HG03159 (cell line): ENCODE results near the gene NKX3-2.
"Not testable (repeated sequence)": the region's sequence is repeated elsewhere in the genome, so short reads cannot be mapped to it uniquely, and the experiment has no call there.

ENCODE experiments used
- ATAC-seq: cut with Tn5 transposase; IDR thresholded peaks from one replicate; pipeline ENCODE4 v1.9.1; 2021; ENCODE audit warnings: mild to moderate bottlenecking, moderate library complexity; ENCODE audit not compliant: unreplicated experiment

NKX3-2 gene

DNA sequence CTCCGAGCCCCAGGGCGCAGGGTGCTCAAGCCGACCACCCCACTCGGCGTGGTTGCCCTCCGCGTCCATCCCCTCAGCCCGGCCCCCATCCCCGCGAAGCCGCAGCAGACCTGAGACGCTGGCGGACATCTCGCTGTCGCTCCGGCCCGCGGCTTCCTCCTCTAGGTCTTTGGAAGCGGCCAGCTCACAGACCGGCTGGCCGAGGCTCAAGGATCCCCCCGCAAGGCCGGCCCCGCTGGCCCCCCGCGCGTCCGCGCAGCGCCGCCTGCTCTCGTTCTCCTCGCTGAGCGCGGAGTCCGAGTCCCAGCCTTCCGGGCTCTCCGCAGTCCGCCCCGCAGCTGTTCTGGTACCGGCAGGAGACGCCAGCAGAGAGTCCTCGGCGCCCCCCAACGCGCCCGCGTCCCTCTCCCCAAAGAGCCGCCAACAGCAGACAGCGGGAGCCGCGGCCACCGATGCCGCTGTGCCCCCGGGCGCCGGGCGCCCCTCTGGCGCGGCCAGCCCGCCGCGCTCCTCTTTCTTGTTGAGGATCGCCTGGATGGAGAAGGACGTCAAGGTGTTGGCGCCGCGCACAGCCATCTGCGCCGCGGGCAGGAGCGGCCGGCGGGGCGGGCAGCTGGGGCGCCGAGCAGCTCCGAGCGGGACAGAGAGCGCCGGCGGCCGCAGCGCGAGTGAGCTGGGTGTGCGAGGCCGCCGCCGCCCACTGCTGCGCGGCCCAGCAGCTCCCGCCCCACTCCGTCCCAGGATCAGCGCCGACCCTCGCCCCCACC lies at the start of gene NKX3-2:
Gene NKX3-2 (minus strand): TSS at position 670 of the 767 bp plus-strand sequence. CDS start 94 bp downstream, at position 576.
- ATAC-seq, result no peak

DNA sequence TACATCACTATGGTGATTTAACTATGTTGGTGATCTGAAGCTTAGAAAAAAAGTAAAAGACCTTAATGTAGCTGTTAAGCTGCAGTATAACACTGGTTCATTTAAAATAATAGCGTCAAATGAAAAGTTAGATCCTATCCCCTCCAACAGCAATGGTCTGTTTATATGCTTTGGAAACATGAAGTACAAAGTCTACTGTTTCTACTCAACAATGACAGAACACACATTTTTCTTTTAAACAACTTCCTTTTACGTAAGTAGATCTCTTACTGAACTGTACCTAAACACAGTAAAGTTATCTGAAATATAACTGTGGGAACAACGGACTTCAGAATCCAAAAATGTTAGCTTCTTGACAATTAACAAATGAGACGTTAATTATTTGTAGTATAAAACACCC lies 47.9 kb upstream of the NKX3-2 start:
- ATAC-seq, result no peak

DNA sequence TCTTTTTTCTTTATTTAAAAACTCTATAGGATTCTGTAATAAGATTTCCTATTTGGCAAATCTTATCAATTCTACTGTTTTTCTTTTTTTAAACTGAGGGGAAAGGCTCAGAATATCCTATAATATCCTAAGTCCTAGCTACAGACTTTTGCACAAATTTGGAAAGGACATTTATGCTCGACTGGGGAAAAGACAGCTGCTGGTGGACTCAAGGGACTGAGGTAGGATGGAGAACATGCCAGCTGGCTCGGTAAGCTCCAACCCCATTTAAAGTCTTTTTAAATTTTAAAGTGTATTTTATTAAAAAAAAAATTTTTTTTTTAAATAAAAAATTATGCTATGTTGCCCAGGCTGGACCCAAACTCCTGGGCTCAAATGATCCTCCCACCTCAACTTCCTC lies 46.5 kb upstream of the NKX3-2 start:
- ATAC-seq, result no peak

DNA sequence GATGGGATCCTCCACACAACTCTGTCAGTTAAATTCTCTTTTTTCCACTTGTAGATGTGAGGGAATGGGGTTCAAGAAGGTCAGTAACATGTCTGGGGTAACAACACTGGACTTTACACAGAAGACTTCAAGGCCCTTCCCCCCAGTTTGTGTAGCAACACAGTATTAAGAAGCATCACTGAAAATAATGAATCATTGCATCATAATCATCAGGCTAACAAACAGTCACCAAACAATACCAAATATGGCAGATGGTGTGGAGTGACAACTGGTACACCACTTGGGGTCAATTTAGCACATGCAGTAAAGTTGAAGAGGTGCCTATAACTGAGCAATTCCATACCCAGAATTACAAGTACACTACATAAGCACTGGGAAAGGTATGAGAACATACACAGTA lies 44.6 kb upstream of the NKX3-2 start:
- no peak for ATAC-seq

DNA sequence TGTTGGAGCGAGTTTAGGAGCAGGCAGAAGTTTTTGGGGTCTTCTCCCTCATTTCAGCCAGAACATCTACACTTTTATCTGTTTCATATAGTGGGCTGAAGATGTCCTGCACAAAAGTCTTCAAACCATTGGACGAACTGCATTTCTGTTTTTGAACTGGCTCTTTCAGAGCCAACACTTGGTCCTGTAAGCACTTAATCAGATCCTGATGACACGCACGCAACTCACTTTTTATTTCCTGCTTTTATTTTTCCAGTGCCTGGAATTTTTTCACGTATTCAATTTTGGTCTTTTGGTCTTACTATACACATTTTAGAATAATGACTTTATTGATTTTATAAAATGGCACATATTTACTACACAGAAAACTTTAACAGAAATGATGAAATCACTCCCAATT lies 40.2 kb upstream of the NKX3-2 start:
- no peak for ATAC-seq

DNA sequence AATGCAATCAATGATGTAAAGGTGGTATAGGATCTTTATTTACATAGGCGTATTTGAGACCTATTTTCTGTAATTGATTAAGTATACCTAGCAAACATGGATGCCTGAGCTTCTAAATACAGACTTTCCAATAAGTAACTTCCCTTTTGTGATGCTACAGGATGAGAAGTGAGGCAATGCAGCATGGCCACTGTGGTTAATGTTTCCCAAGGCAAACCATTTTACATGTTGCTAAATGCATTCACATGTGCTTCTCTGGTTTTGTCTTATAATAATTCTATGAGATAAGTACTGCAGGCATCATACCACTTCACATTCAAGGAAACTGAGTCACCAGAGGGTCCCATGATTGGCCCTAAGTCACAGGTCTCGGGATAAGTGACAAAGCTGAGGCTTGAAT lies 35.7 kb upstream of the NKX3-2 start:
- no peak for ATAC-seq

DNA sequence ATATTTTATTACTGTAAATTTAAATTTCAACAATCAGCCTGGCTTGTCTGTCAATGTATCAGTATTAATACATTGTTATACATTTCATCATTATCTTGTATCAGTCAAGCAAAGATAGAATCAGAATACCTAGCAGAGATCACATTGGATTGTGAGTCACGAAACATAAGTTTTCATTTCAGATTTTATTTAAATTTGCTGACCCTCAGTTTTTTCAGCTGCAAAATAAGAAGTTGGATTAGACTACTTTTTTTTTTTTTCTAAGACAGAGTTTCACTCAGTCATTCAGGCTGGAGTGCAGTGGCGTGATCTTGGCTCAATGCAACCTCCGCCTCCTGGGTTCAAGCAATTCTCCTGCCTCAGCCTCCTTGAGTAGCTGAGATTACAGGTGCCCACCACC lies 33.4 kb upstream of the NKX3-2 start:
- no peak for ATAC-seq

DNA sequence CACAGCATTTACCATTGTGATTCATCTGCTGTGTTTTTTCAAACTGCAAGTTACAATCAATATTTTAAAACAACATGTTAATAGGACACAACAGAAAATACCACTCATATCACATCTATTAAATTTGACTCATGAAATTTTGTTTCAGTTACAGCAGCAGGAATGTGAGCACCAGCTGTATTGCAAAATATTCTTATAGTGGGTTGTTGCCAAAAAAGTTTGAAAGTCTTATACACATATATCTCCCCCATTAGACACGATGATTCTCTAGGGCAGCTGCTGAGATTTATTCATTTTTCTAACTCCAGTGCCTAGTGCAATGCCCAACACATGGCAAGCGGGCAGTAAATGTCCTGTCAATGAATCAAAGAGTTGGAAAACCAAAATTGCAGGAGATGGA lies 26.6 kb upstream of the NKX3-2 start:
- no peak for ATAC-seq

DNA sequence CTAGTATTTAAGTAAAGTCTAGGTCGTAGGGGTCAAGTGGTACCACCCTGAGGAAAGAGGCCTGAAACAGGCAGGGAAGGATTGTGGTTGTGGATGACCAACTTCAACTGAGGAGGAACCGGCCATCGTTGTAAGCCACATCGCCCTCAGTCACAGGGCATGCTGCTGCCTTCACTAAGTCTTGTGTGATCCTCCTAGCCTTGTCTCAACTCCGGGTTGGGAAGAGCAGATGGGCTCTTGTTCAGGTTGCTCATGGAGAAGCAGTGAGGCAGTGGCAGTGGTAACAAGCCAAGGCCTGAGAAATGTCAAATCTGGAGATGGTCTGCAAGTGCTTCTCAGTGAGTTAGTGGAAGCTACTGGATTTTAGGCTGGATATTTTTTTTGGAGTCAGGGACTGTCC lies 22.8 kb upstream of the NKX3-2 start:
- no peak for ATAC-seq

DNA sequence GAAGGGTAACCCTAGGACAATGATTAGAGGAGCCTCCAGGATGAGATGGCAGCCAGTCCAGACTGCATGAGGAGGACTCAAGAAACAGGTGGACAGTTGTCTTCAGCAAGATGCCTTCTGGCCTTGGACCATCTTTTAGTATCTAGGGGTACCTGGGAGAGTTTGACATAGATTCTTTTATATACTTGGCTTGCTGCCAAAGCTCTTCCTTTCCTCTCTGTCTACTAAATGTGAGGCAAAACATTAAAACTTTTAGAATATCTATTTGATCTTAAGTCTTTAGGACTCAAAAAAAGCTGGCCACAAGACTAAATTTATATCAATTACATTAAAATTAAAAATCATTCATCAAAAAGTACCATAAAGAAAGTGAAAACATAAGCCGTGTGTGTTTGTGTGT lies 18.6 kb upstream of the NKX3-2 start:
- ATAC-seq, result no peak

DNA sequence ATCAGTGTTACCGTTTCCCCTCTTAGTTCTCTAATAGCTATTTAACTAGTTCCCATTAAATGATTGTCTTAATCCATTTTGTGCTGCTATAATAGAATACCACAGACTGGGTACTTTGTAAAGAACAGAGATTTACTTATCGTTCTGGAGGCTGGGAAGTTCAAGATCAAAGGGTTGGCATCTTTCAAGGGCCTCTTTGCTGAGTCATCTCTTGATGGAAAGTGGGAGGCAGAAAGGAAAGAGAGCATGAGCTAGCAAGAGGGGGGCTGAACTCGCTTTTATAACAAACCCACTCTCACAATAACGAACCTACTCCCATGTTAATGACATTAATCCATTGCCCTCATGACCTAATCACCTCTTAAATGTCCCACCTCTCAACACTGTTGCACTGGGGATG lies 17.4 kb upstream of the NKX3-2 start:
- no peak for ATAC-seq

DNA sequence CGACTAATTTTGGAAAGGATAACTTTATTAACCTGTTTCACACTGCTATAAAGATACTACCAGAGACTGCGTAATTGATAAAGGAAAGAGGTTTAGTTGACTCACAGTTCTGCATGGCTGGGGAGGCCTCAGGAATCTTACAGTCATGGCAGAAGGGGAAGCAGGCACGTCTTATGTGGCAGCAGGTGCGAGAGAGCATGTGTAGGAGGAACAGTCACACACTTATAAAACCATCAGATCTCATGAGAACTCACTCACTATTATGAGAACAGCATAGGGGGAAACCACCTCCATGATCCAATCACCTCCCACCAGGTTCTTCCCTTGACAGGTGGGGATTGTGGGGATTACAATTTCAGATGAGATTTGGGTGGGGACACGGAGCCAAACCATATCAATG lies 15.8 kb upstream of the NKX3-2 start:
- not testable (repeated sequence) for ATAC-seq

DNA sequence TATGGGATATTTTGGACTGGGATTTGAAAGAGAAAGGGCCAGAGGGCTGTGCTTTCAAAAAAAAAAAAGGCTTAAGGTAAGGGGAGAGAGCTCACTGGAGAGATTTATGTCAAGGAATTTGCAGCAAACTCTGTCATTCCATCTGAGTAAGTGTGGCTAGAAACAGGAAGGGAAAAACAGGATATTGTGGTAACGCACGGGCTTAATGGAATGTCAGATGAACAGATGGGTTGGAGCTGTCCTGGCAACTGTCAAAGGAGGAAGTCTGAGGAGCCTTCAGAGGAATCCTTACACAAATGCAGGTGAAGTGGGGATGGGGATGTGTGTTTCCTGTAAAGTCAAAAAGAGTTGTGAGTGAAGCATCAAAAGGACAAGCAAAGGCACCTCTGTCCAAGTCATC lies 15.1 kb upstream of the NKX3-2 start:
- no peak for ATAC-seq

DNA sequence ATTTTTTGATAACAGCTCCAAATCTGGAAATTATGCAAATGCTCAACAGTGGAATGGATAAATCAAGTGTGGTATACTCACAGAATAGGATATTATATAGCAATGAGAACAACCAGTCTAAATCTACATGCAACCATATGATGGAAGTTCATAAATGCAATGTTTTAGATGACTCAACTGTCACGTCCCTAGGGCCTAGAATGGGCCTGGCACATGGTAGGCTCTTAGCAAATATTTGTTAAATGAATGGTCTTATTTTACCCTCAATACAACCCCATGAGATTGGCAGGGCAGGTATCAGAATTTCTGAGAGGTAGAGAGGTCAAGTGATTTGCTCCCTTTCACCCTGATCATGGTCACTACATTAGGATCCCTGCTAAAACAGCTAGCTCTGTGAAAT lies 14.6 kb upstream of the NKX3-2 start:
- no peak for ATAC-seq

DNA sequence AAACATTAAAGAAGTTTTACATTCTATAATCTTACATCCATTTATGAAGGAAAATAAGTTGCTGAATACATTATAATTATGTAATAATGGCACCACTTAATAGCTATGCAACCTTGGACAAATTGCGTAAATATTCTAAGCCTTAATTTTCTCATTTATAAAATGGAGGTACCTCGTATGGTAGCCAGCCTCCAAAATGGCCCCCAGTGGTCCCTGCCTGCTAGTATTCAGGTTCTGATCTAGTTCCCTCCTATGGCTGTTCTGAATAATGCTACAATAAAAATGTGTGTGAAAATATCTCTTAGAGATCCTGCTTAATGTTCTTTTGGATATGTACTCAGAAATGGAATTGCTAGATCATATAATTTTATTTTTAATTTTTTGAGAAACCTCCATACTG lies 11.0 kb upstream of the NKX3-2 start:
- no peak for ATAC-seq

DNA sequence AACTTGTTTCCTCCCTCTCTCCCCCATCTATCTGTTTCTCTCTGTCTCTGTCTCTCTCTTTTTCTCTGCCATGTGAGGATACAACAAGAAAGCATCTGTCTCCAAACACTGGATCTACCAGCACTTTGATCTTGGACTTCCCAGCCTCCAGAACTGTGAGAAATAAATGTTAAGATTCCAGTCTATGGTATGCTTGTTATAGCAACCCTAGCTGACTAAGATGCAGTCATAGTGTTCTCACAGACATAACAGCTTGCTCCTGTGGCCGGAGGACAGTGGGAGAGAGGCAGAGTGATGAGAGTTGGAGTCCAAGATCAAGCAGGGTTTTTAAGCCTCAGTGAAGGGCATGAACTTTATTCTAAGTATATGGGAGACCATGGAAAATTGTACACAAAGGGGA lies 8.8 kb upstream of the NKX3-2 start:
- no peak for ATAC-seq

DNA sequence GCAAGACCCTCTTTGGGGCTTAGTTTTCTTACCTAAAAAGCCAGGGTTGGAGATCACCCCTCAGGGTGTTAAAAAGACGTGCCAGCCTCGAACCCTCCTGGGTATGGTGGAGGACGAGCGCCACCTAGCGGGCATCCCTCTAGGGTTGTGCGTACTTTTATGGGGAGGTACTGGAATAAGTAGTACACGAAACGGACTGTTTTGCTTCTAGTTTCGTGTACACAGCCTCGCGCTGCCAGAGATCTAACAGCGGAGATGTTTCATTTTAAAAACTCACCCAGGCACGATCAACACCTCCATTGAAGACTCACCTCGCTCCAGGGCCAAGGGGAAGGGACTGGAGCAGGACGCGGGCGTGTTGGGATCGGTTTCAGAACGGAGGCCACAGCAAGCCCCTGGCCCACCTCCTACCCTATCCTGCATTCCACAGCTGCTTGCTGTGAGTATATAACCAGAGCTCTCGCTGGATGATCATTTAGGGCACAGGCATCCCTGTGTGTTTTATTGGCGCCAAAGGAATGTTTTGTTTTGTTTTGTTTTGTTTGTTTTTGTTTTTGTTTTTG lies 4.8 kb upstream of the NKX3-2 start:
- peak; percentile 78 for ATAC-seq

DNA sequence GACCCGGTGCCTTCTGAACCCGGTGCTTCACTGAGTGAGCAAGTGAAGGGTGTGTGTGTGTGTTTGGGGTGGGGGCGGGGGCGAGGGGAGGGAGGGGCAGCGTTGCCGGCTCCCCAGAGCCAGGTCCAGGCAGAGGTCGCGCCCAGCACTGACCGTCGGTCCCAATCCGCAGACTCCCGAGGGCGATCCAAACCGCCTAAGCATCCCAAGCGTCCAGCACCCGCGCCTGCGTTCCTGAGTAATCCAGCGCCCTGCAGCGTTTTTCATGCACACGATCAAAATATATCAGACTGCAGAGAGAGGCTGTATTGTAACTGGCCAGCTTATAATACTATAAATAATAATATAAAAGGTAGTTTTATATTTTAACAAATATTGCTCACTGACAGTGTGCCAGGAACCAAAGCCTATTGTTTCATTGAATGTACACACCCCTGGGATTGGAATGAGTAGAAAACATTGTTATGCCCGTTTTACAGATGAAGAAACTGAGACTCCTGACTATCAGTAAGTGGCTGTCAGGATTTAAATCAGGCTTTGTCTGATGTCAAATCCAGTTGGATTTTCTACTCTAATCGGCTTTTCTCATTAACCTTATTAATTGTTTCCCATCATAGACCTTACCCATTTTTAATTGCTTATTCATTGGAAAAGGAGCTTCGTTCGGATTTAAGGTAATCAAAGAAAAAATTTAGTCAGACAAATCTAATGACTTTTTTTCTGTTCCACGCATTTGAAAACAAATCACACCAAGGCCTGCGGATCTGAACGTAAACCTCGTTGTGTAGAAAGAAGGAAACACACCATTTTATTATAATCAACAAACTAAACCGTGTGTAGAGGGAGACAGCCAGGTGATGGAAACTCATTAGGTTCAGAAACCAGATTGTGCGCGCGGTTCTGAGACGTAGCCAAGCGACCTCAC lies 4.0 kb upstream of the NKX3-2 start:
- no peak for ATAC-seq

DNA sequence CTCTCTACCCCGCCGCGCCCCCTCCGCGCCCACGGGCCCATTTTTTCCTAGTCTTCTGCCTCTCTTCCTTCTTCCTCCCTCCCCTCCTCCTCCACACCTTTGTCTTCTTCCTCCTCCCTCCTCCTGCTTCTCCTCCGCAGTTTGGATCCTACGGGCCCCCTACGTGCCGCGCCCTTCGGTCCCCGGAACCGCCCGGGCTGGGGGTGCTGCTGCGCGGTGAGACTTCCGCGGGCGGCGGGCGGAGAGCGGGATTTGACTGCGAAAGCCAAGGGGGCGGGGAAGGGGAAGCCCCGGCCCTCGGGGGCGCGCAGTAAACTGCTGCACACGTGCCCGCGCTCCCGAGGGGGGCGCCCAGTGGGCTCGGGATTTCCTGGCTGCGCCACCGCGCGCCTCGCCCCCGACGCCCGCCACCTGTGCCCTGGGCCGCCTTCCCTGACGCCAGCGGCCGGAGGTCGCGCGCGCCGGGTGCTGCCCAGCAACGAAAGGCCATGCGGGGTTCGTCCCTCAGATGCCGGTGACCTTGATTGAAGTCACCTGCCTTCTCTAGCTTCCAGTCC lies 3.3 kb upstream of the NKX3-2 start:
- ATAC-seq, result no peak

DNA sequence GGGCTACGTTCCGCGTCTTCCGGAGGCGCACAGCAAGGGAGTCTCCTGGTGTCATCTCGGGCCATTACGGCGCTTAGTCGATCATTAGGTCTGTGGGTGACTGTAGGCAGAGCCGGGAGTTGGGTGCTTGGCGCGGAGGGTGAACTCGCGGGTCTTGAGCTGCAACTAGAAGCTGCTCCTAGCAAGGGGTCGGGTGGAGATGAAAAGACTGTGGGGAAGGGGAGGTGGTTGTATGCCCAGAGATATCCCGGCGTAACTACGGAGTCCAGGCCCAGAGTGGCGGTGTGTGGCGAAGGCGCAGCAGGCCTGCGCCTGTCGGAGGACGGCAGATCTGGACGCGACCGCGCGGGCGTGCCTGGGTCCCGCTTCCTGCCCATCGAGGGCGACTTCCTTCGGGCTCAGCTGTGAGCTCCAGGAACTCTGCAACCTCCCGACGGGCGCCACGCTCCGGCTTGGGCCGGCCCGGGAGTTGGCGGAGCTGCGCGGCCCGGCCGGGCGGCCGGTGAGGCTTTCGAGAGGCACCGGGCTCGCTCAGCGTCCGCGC lies 2.7 kb upstream of the NKX3-2 start:
- ATAC-seq, result no peak
